NB4 (cell line): Measurements from ENCODE around the gene SPHK2.

ENCODE experiments used
- CTCF ChIP-seq: IDR thresholded peaks from one replicate; pipeline ENCODE4 v1.5.1; 2012; ENCODE audit warnings: low read depth, low read length
- MYC ChIP-seq: IDR thresholded peaks from 2 replicates; pipeline ENCODE4 v1.6.1; 2011; ENCODE audit warnings: low read depth, low read length
- POLR2A ChIP-seq: IDR thresholded peaks from 2 replicates; pipeline ENCODE4 v1.6.1; 2011; ENCODE audit warnings: mild to moderate bottlenecking; ENCODE audit not compliant: insufficient read length; ENCODE audit errors: extremely low read depth

DNA sequence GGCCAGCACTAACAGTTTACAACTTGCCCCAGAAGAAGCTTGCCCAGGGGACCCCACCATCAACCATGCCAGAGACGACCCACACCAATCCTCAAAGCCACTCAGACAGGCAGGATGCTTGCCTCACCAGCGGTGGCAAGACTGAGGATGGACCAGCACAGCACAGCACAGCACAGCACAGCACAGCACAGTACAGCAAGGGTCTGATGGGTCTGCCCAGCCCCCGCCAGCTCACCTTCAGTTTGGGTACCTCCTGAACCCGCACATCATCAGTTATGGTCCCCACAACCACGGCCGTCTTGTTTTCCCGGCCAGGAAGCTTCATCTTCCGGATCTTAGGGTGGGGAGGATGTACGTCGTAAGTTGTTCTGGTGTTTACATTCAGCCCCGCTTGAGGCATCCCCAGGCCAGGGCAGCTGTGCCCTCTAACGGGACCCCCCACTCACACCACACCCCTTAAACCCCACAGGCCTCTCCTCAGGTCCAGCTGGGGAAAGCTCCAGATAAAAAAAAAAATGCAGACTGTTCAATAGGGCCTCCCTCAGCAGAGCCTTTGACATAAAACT, 2.7 kb upstream of the SPHK2 start:
- TF ChIP-seq CTCF = no peak
- TF ChIP-seq POLR2A = no peak
- TF ChIP-seq MYC = no peak
